HCT116 (cell line): ENCODE results near the gene UBE2O. TPM values are rescaled to one million over a fixed set of nuclear protein-coding genes. Genes with fewer than 3 reads are reported as not detected.
A peak's percentile ranks its signal among the peaks of the same experiment; 100 is the strongest.

Experiments
- ATAC-seq: fragments of 200-7000 bp; cut with Tn5 transposase; 2 replicates; pipeline ENCODE4 v1.9.1; 2020; ENCODE audit warnings: mild to moderate bottlenecking, moderate library complexity
- BruUV-seq: library from RNA; stranded (reverse); fragments of 400-500 nt; replicated peaks from 2 replicates; lab custom pipeline; 2021; lab: Mats Ljungman, UMichigan
- CTCF ChIA-PET: fragments of 300-600 bp; sonication (Branson Sonifier 250); formaldehyde crosslinking; loops from one replicate; lab custom pipeline; 2021; ENCODE audit warnings: antibody characterized with exemption; lab: Charles Lee
- POLR2A ChIA-PET: fragments of 300-600, 350-600 bp; sonication (Branson Sonifier 250); formaldehyde crosslinking; loops from one replicate; lab custom pipeline; 2021; ENCODE audit warnings: antibody characterized with exemption; lab: Charles Lee
- RAD21 ChIA-PET, 2 experiments: fragments of 300-600 bp; sonication (Branson Sonifier 250); formaldehyde crosslinking; loops; one replicate each; lab custom pipeline; 2023; ENCODE audit warnings: low total read pairs in 2 of 2; ENCODE audit not compliant: uncharacterized antibody in 2 of 2, unreplicated experiment in 2 of 2, low non-redundant PET in 1 of 2; lab: Charles Lee
- DNase-seq: peaks from one replicate; pipeline ENCODE4 v3.0.0-alpha.2; 2010; ENCODE audit warnings: low read depth, low spot score
- H2AFZ ChIP-seq: fragments of 200-600 bp; shearing (Covaris generic), sonication (generic); 2 replicates; pipeline ENCODE4 v1.6.1; 2017; ENCODE audit warnings: low read depth, mixed run types, mixed read lengths, antibody characterized with exemption, low read length; ENCODE audit not compliant: poor library complexity, severe bottlenecking
- H3K27ac ChIP-seq: 2 replicates; pipeline ENCODE4 v1.5.1; 2012; ENCODE audit warnings: low read depth, low read length
- H3K27me3 ChIP-seq: fragments of 200-600 bp; sonication (generic); 2 replicates; pipeline ENCODE4 v1.6.1; 2016; ENCODE audit warnings: mixed run types, low read length, mixed read lengths; ENCODE audit not compliant: insufficient read depth
- H3K36me3 ChIP-seq, 2 experiments: fragments of 200-500 bp in 1 of 2; fragments of 200-600 bp in 1 of 2; sonication (Bioruptor generic) in 1 of 2; sonication (generic) in 1 of 2; 2 replicates each; pipeline versions ENCODE4 v1.5.1 to v1.6.1; 2014 to 2016; ENCODE audit warnings: low read length in 2 of 2, inconsistent platforms in 1 of 2, mixed read lengths in 1 of 2, mixed run types in 1 of 2; ENCODE audit not compliant: insufficient read depth in 2 of 2, control insufficient read depth in 1 of 2
- H3K4me1 ChIP-seq, 2 experiments: fragments of 200-600 bp in 1 of 2; sonication (generic) in 1 of 2; 2 replicates each; pipeline versions ENCODE4 v1.5.1 to v1.6.1; 2012 to 2017; ENCODE audit warnings: low read length in 2 of 2, inconsistent platforms in 1 of 2, mild to moderate bottlenecking in 1 of 2, mixed read lengths in 1 of 2, mixed run types in 1 of 2, moderate library complexity in 1 of 2; ENCODE audit not compliant: insufficient read depth in 2 of 2, control insufficient read depth in 1 of 2
- H3K4me2 ChIP-seq: fragments of 200-600 bp; sonication (generic); 2 replicates; pipeline ENCODE4 v1.6.1; 2017; ENCODE audit warnings: mixed run types, low read length, mixed read lengths
- H3K4me3 ChIP-seq, 2 experiments: fragments of 200-600 bp in 1 of 2; sonication (generic) in 1 of 2; replicated peaks in 1 of 2; 2 replicates each; pipeline ENCODE4 v1.5.1; 2011 to 2016; ENCODE audit warnings: low read length in 2 of 2, control low read depth in 1 of 2, low read depth in 1 of 2, mild to moderate bottlenecking in 1 of 2, mixed read lengths in 1 of 2, mixed run types in 1 of 2
- H3K79me2 ChIP-seq: fragments of 200-600 bp; sonication (generic); 2 replicates; pipeline ENCODE4 v1.6.1; 2017; ENCODE audit warnings: mild to moderate bottlenecking, mixed run types, low read length, moderate library complexity, mixed read lengths; ENCODE audit not compliant: insufficient read depth
- H3K9ac ChIP-seq: fragments of 200-600 bp; sonication (generic); 2 replicates; pipeline ENCODE4 v1.6.1; 2016; ENCODE audit warnings: low read length, mixed read lengths
- H3K9me2 ChIP-seq: fragments of 200-600 bp; sonication (generic), shearing (Covaris generic); 2 replicates; pipeline ENCODE4 v1.6.1; 2017; ENCODE audit warnings: mixed run types, mild to moderate bottlenecking, moderate library complexity; ENCODE audit not compliant: insufficient read depth
- H3K9me3 ChIP-seq, 2 experiments: fragments of 200-500 bp in 1 of 2; fragments of 200-600 bp in 1 of 2; sonication (Bioruptor generic) in 1 of 2; sonication (generic) in 1 of 2; 2 replicates each; pipeline ENCODE4 v1.6.1; 2014 to 2017; ENCODE audit warnings: low read length in 2 of 2, mixed read lengths in 2 of 2, inconsistent platforms in 1 of 2, low read depth in 1 of 2, mild to moderate bottlenecking in 1 of 2, mixed run types in 1 of 2, moderate library complexity in 1 of 2; ENCODE audit not compliant: control insufficient read depth in 1 of 2, insufficient read depth in 1 of 2
- H4K20me1 ChIP-seq: fragments of 200-600 bp; sonication (generic), shearing (Covaris generic); 2 replicates; pipeline ENCODE4 v1.6.1; 2017; ENCODE audit warnings: mixed run types, mild to moderate bottlenecking, moderate library complexity; ENCODE audit not compliant: insufficient read depth
- CBX3 ChIP-seq: IDR thresholded peaks from 2 replicates; pipeline ENCODE4 v1.6.1; 2012; ENCODE audit warnings: low read depth
- CTCF ChIP-seq, 3 experiments: fragments of 200-600 bp in 1 of 3; sonication (generic) in 1 of 3; IDR thresholded peaks in 2 of 3; conservative IDR thresholded peaks in 1 of 3; 2 replicates each; pipeline ENCODE4 v1.5.1; 2012 to 2017; ENCODE audit warnings: low read depth in 2 of 3, low read length in 2 of 3, antibody characterized with exemption in 1 of 3, borderline replicate concordance in 1 of 3, control low read depth in 1 of 3, mild to moderate bottlenecking in 1 of 3, mixed read lengths in 1 of 3, mixed run types in 1 of 3, moderate library complexity in 1 of 3; ENCODE audit not compliant: insufficient read depth in 1 of 3
- EGR1 ChIP-seq: IDR thresholded peaks from 2 replicates; pipeline ENCODE4 v1.6.1; 2012; ENCODE audit warnings: low read depth
- EZH2 ChIP-seq: fragments of 200-600 bp; sonication (generic); IDR thresholded peaks from 2 replicates; pipeline ENCODE4 v1.6.1; 2017; ENCODE audit warnings: antibody characterized with exemption, mixed run types
- EZH2phosphoT487 ChIP-seq: fragments of 200-600 bp; IDR thresholded peaks from 2 replicates; pipeline ENCODE4 v1.6.1; 2018; ENCODE audit warnings: antibody characterized with exemption, borderline replicate concordance
- POLR2A ChIP-seq: IDR thresholded peaks from 2 replicates; pipeline ENCODE4 v1.7.0; 2011; ENCODE audit warnings: borderline replicate concordance; ENCODE audit not compliant: insufficient read depth, insufficient read length; ENCODE audit errors: extremely low read depth
- POLR2AphosphoS5 ChIP-seq: IDR thresholded peaks from 2 replicates; pipeline ENCODE4 v1.6.1; 2011; ENCODE audit warnings: mild to moderate bottlenecking, low read depth, low read length, moderate library complexity
- SIN3A ChIP-seq: IDR thresholded peaks from 2 replicates; pipeline ENCODE4 v1.6.1; 2012; ENCODE audit warnings: low read depth
- SP1 ChIP-seq: IDR thresholded peaks from 2 replicates; pipeline ENCODE4 v1.6.1; 2012; ENCODE audit warnings: low read depth
- SRF ChIP-seq: IDR thresholded peaks from 2 replicates; pipeline ENCODE4 v1.6.1; 2012; ENCODE audit warnings: low read depth
- TCF7L2 ChIP-seq: IDR thresholded peaks from 2 replicates; pipeline ENCODE4 v1.7.0; 2011; ENCODE audit warnings: borderline replicate concordance, inconsistent platforms; ENCODE audit not compliant: insufficient read depth, insufficient read length; ENCODE audit errors: extremely low read depth
- ZFX ChIP-seq: fragments of 450-650 bp; IDR thresholded peaks from 2 replicates; pipeline ENCODE4 v1.6.1; 2017
- intact Hi-C: fragments of 100-400 bp; cut with micrococcal nuclease; formaldehyde crosslinking; loops from 2 replicates; pipeline ENCODE4 v1.10.0; 2022
- total RNA-seq: library from RNA; stranded (reverse); gene quantifications from one replicate; pipeline ENCODE4 v1.2.1, GENCODE V29; 2021; ENCODE audit not compliant: unreplicated experiment
- TF ChIP-seq, protein P1 (sequence below): IDR thresholded peaks from 2 replicates; pipeline ENCODE4 v1.6.1; 2011; ENCODE audit warnings: mild to moderate bottlenecking, low read length, moderate library complexity; ENCODE audit not compliant: insufficient replicate concordance; ENCODE audit errors: extremely low read depth
- TF ChIP-seq, protein P2 (sequence below): IDR thresholded peaks from 2 replicates; pipeline ENCODE4 v1.6.1; 2012
- TF ChIP-seq, protein P3 (sequence below): IDR thresholded peaks from 2 replicates; pipeline ENCODE4 v1.6.1; 2012

Gene UBE2O
- total RNA-seq, 1 experiment from 2014 or later, result 59.1 TPM

DNA sequence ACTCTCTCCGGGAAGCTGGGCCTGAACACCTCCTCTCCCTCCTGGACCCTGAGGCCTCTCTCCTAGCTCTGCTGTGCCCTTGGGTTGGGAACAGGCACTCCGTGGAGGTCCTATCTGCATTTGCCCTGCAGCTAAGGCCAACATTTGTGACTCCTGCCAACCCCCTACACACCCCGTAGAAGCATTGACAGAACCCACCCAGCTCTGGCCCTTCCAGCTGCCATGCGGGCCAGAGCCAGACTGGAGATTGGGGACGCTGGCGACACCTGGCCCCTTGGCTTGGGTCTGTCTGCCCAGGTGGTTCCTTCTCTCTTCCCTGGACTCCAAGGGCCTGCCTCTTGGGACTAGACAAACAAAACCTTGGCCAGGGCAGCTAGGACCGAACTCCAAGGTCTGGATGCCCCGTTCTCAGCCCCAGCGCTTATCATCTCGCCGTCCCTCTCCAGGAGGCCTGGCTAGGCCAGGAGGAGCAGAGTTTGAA lies 48.9 kb upstream of the UBE2O start (continued):
- TF ChIP-seq CTCF (IDR thresholded peaks at IDR 0.05 in 2 of 3, conservative IDR thresholded peaks at IDR 0.05 in 1 of 3; ENCODE audit: borderline replicate concordance in 1 of 3, insufficient read depth in 1 of 3, low read depth in 2 of 3, low read length in 2 of 3) (no peak), EZH2phosphoT487 (no peak), SIN3A (no peak)
- TF ChIP-seq, protein P1, sequence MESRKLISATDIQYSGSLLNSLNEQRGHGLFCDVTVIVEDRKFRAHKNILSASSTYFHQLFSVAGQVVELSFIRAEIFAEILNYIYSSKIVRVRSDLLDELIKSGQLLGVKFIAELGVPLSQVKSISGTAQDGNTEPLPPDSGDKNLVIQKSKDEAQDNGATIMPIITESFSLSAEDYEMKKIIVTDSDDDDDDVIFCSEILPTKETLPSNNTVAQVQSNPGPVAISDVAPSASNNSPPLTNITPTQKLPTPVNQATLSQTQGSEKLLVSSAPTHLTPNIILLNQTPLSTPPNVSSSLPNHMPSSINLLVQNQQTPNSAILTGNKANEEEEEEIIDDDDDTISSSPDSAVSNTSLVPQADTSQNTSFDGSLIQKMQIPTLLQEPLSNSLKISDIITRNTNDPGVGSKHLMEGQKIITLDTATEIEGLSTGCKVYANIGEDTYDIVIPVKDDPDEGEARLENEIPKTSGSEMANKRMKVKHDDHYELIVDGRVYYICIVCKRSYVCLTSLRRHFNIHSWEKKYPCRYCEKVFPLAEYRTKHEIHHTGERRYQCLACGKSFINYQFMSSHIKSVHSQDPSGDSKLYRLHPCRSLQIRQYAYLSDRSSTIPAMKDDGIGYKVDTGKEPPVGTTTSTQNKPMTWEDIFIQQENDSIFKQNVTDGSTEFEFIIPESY, result no peak

DNA sequence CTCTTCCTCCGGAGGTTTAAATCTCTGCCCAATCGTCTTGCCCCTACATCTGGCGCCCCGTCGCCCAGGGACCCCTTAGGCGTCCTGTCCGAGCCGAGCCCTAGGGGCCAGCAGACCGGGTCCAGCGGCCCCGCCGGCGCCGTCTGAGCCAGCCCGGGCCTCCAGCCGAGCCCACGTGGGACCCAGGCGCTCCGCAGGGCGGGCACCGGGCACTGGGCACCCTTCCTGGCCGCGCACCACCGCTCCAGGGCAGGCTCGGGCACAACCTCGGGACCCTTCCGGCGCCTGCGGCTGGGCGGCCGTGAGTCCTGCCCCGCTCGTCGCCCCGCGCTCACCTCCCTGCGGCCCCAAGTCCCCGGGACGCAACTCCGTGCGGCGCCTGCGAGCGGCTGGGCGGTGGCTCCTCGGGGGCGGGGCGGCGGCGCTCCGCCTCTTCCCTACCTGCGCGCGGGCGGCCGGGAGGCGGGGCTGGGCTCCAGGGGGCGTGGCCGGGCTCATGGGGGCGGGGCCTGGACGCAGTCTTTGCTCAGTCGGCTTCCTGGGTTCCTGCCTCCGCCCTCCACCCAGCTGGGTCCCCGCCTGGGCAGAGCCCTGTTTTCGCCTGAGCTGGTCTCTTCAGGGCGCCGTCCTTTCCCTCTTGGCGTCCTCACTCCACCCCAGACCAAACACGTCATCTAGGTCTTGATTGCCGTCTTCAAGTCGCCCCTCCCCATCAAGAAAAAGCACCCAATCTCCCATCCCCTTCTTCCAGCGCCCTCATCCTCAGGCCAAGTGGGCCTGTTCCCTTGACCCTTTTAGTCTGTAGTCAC lies 48.3 kb upstream of the UBE2O start, which contains the start of gene RHBDF2:
RHBDF2 (minus strand) TSS at position 406 of the 809 bp plus-strand sequence. CDS start 19,899 bp downstream, outside the sequence.
- ChIA-PET POLR2A (interaction anchor here (0.9 to 2.3 kb wide), 4 partner anchors 10 to 171 kb away, joined by 3 to 7 read pairs (median 6); partner anchors contain the start of gene PRPSAP1), RAD21 (interaction anchor here in 1 of 2 experiments (0.9 kb wide), 1 partner anchor 42 kb away, joined by 5 read pairs; no protein-coding TSS in a partner anchor), CTCF (interaction anchor here (0.9 to 9.5 kb wide), 3 partner anchors 35 to 104 kb away, joined by 5 to 100 read pairs (median 7); partner anchors contain the start of gene AANAT)
- H3K9me3 ChIP-seq, result no peaks in the 10 kb centered on the region
- H4K20me1 ChIP-seq, result peaks cover 5% of the 10 kb centered on the region; the same call in 1 of the 2 replicates
- intact Hi-C loops, result loop anchor here (1.0 to 5.0 kb wide), 2 partner anchors 35 to 199 kb away; no protein-coding TSS in a partner anchor
- H3K4me1 ChIP-seq, result peaks cover 32 to 43% of the 10 kb centered on the region in 2 experiments
- H2AFZ ChIP-seq, result no peak within 1 kb of the TSS
- H3K9ac ChIP-seq, result peak within 1 kb of the TSS; percentile 82
- ATAC-seq (peak; percentile 87), DNase-seq (peak; percentile 54)
- BruUV-seq, result no TSS peak
- H3K27ac ChIP-seq, result peak within 1 kb of the TSS; percentile 96
- H3K36me3 ChIP-seq, result no peaks in the 10 kb centered on the region; a peak in 1 of 4 replicates
- H3K9me2 ChIP-seq, result no peaks in the 10 kb centered on the region
- peaks cover 48% of the 10 kb centered on the region for H3K79me2 ChIP-seq
- peak within 1 kb of the TSS; percentile 97 for H3K4me2 ChIP-seq
- H3K27me3 ChIP-seq, result no peaks in the 10 kb centered on the region
- peak within 1 kb of the TSS; percentile 92 to 100 for H3K4me3 ChIP-seq
- TF ChIP-seq TCF7L2 (no peak), EGR1 (no peak), SP1 (no peak), POLR2AphosphoS5 (peak; percentile 99), CBX3 (no peak), SIN3A (no peak; the same call in 1 of the 2 replicates), EZH2 (no peak), POLR2A (peak; percentile 85), SRF (no peak), ZFX (peak; percentile 87; the same call in 1 of the 2 replicates), EZH2phosphoT487 (no peak)
- TF ChIP-seq, protein P1, result peak; percentile 10
- TF ChIP-seq, protein P2, sequence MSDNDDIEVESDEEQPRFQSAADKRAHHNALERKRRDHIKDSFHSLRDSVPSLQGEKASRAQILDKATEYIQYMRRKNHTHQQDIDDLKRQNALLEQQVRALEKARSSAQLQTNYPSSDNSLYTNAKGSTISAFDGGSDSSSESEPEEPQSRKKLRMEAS, result peak; percentile 85
- TF ChIP-seq, protein P3, sequence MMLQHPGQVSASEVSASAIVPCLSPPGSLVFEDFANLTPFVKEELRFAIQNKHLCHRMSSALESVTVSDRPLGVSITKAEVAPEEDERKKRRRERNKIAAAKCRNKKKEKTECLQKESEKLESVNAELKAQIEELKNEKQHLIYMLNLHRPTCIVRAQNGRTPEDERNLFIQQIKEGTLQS, result no peak
